ENCODE data around the gene PNMT.

PNMT gene

DNA sequence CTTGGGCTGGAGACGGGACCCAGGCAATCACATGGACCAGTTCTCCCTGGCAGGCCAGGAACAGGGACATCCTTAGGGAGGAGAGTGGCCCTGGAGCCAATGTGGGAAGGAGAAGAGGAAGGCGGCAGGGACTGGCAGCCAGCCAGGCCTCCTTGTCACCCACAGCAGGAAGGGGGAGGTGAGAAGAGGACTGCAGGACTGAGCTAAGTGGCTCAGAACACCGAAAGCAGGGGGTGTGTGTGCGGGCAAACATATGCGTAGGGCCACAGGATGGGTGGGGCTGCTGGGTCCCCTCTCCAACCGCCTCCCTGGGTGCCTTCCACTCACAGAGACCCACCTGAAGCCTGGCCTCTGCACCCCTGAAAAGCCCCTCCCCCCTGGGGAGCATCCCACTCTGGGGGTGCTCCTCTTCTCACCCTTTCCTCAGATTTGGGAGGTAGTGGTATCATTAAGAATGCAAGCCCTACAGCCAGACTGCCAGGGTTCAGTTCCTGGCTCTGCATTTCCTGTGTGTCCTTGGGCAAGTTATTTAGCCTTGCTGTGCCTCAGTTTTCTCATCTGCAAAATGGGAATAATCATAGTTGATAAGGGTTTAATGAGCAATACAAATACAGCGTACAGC, 8.1 kb downstream of the PNMT start:
- CTCF ChIA-PET: interaction anchor here (1.6 kb wide), 1 partner anchor 41 kb away, joined by 4 read pairs; no protein-coding TSS in a partner anchor

GRCh38 chr17:39677072-39677471, 8.8 kb downstream of the PNMT start:
- CTCF ChIA-PET: interaction anchor here (1.4 kb wide), 1 partner anchor 8 kb away, joined by 6 read pairs; the partner anchor contains the start of gene PNMT
- POLR2A ChIA-PET: interaction anchor here (1.0 to 2.0 kb wide), 3 partner anchors 8 to 40 kb away, joined by 3 to 11 read pairs (median 4); partner anchors contain the start of genes PGAP3, PNMT and STARD3
- TF ChIP-seq, protein P1, sequence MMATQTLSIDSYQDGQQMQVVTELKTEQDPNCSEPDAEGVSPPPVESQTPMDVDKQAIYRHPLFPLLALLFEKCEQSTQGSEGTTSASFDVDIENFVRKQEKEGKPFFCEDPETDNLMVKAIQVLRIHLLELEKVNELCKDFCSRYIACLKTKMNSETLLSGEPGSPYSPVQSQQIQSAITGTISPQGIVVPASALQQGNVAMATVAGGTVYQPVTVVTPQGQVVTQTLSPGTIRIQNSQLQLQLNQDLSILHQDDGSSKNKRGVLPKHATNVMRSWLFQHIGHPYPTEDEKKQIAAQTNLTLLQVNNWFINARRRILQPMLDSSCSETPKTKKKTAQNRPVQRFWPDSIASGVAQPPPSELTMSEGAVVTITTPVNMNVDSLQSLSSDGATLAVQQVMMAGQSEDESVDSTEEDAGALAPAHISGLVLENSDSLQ (IDR thresholded peaks at IDR 0.05): no peak
- TF ChIP-seq FOXA1 (IDR thresholded peaks at IDR 0.05) (no peak), FOXM1 (IDR thresholded peaks at IDR 0.05; ENCODE audit: borderline replicate concordance) (no peak), HDGF (IDR thresholded peaks at IDR 0.05; ENCODE audit: borderline replicate concordance) (no peak), ARNT (IDR thresholded peaks at IDR 0.05) (no peak), NFRKB (IDR thresholded peaks at IDR 0.05) (no peak), L3MBTL2 (conservative IDR thresholded peaks at IDR 0.05) (no peak), TARDBP (IDR thresholded peaks at IDR 0.05) (no peak), BHLHE40 (IDR thresholded peaks at IDR 0.05; ENCODE audit: borderline replicate concordance) (no peak), SP1 (IDR thresholded peaks at IDR 0.05) (no peak), ELF4 (IDR thresholded peaks at IDR 0.05) (no peak), LEF1 (IDR thresholded peaks at IDR 0.05; ENCODE audit: borderline replicate concordance) (no peak), CTBP1 (IDR thresholded peaks at IDR 0.05; ENCODE audit: borderline replicate concordance) (no peak), SUZ12 (IDR thresholded peaks at IDR 0.05) (no peak), ZNF384 (IDR thresholded peaks at IDR 0.05) (no peak)
- no peak for DNase-seq (ENCODE audit: extremely low spot score)

More for the DNA sequence above, 8.1 kb downstream of the PNMT start:
- no peak for DNase-seq (ENCODE audit: extremely low spot score)
- POLR2A ChIA-PET: interaction anchor here (0.6 to 2.0 kb wide), 3 partner anchors 12 to 23 kb away, joined by 3 to 11 read pairs (median 4); partner anchors contain the start of genes ERBB2 and PGAP3
- TF ChIP-seq CTBP1 (IDR thresholded peaks at IDR 0.05; ENCODE audit: borderline replicate concordance): no peak
- TF ChIP-seq SP1 (IDR thresholded peaks at IDR 0.05): no peak
- no peak for TF ChIP-seq ZNF384 (IDR thresholded peaks at IDR 0.05)
- TF ChIP-seq, protein P1 (IDR thresholded peaks at IDR 0.05): no peak
- TF ChIP-seq FOXM1 (IDR thresholded peaks at IDR 0.05; ENCODE audit: borderline replicate concordance): no peak
- no peak for TF ChIP-seq LEF1 (IDR thresholded peaks at IDR 0.05; ENCODE audit: borderline replicate concordance)
- TF ChIP-seq HDGF (IDR thresholded peaks at IDR 0.05; ENCODE audit: borderline replicate concordance): no peak
- no peak for TF ChIP-seq ARNT (IDR thresholded peaks at IDR 0.05)
- no peak for TF ChIP-seq ELF4 (IDR thresholded peaks at IDR 0.05)
- no peak for TF ChIP-seq SUZ12 (IDR thresholded peaks at IDR 0.05)
- TF ChIP-seq NFRKB (IDR thresholded peaks at IDR 0.05): no peak
- no peak for TF ChIP-seq FOXA1 (IDR thresholded peaks at IDR 0.05)
- no peak for TF ChIP-seq FOXK2 (IDR thresholded peaks at IDR 0.05)
- no peak for TF ChIP-seq L3MBTL2 (conservative IDR thresholded peaks at IDR 0.05)

DNA sequence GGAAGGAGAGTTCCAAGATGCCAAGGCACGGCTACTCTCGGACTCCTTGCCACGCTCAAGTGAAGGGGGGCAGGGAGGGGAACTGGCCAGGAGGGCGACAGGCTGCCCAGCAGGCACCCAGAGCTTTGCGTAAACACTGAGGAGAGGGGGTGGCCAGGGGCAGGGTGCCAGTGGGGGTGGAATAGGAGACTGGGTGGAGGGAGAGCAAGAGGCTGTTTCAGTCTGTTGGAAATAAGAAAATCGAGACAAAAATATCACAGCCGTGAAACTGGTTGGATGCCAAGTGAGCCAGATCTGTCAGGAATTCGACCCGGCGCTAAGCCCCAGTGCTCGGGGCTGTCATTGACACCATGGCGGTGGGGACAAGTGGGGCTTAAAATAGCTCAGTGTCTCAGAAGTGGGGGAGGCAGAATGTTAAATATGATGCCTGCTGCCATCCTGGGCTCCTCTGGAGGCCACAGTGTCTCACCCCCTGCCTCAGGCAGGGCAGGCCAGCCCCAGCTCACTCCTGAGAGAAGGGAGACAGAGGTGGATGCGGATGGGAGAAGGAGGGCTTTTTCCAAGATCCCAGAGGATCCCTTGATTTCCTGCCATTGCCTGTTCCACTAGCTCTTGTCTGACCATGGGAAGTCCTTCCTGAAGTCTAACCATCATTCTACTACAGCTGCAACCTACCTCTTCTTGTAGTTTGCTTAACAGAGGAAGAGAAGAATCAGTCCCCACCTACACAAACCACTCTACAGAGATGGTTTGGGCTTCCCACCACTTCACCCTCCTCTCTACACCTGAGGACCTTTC, 9.5 kb downstream of the PNMT start:
- ChIA-PET POLR2A (interaction anchor here (1.0 to 2.0 kb wide), 3 partner anchors 9 to 41 kb away, joined by 3 to 11 read pairs (median 4); partner anchors contain the start of genes PGAP3, PNMT and STARD3), CTCF (interaction anchor here (0.5 to 1.4 kb wide), 4 partner anchors 9 to 57 kb away, joined by 3 to 6 read pairs (median 4); partner anchors contain the start of genes PGAP3 and PNMT)
- TF ChIP-seq SUZ12 (IDR thresholded peaks at IDR 0.05) (no peak), FOXA1 (IDR thresholded peaks at IDR 0.05) (no peak), BHLHE40 (IDR thresholded peaks at IDR 0.05; ENCODE audit: borderline replicate concordance) (no peak), ELF4 (IDR thresholded peaks at IDR 0.05) (no peak), HDGF (IDR thresholded peaks at IDR 0.05; ENCODE audit: borderline replicate concordance) (no peak), FOXK2 (IDR thresholded peaks at IDR 0.05) (no peak), LEF1 (IDR thresholded peaks at IDR 0.05; ENCODE audit: borderline replicate concordance) (no peak), TARDBP (IDR thresholded peaks at IDR 0.05) (no peak), SP1 (IDR thresholded peaks at IDR 0.05) (no peak), NFRKB (IDR thresholded peaks at IDR 0.05) (no peak), CTBP1 (IDR thresholded peaks at IDR 0.05; ENCODE audit: borderline replicate concordance) (no peak)
- TF ChIP-seq, protein P1 (IDR thresholded peaks at IDR 0.05): no peak
- DNase-seq (ENCODE audit: extremely low spot score): no peak

DNA sequence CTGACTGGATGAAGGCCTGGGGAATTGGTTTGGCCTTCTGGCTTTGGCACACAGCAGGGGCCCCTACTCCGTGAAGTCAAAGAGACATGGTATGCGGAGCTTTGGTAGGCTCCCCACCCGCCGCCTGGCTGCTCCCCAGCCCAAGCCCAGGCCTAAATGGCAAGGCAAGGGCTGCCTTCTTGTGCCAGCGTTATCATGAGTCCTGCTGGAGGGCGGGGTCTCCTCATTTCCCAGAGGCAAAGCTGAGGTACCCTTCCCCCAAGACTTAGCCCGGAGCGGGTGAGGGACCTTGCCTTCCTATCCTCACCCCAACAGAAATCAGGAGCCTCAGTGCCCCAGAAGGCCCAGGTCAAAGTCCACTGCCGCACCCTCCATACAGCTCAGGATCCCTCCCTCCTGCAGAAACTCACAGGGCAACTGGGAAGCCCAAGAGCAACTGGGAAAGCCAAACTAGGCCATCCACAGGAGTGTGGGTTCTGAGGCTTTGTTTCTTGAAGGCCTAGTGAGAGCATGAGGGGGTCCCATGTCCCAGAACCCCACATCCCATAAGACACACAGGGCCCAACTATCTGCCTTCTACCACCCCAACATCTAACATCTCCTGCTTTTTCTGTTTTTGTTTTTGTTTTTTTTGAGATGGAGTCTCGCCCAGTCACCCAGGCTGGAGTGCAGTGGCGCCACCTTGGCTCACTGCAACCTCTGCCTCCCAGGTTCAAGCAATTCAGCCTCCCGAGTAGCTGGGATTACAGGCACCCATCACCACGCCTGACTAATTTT, 10.3 kb downstream of the PNMT start:
- CTCF ChIA-PET: interaction anchor here (0.7 to 1.4 kb wide), 7 partner anchors 10 to 103 kb away, joined by 3 to 6 read pairs (median 4); partner anchors contain the start of gene PNMT
- TF ChIP-seq NFRKB (IDR thresholded peaks at IDR 0.05) (no peak), BHLHE40 (IDR thresholded peaks at IDR 0.05; ENCODE audit: borderline replicate concordance) (no peak), HDGF (IDR thresholded peaks at IDR 0.05; ENCODE audit: borderline replicate concordance) (no peak), FOXM1 (IDR thresholded peaks at IDR 0.05; ENCODE audit: borderline replicate concordance) (no peak), ARNT (IDR thresholded peaks at IDR 0.05) (no peak), L3MBTL2 (conservative IDR thresholded peaks at IDR 0.05) (no peak)
- TF ChIP-seq, protein P1 (IDR thresholded peaks at IDR 0.05): no peak
- DNase-seq (ENCODE audit: extremely low spot score): no peak
- POLR2A ChIA-PET: interaction anchor here (1.0 to 2.1 kb wide), 3 partner anchors 9 to 42 kb away, joined by 3 to 11 read pairs (median 9); partner anchors contain the start of genes PGAP3 and STARD3
